ENCODE results near the gene PAX2.

GRCh38 chr10:100803492-100803891 lies 58.1 kb downstream of the PAX2 start:
- TF ChIP-seq CTCF (IDR thresholded peaks at IDR 0.05; ENCODE audit: insufficient read depth, low read length, poor library complexity, severe bottlenecking) (no peak), EZH2phosphoT487 (conservative IDR thresholded peaks at IDR 0.05; ENCODE audit: low read length) (no peak)
